ENCODE data around the gene GALNT14.
A peak's percentile ranks its signal among the peaks of the same experiment; 100 is the strongest.

The GALNT14 gene

DNA sequence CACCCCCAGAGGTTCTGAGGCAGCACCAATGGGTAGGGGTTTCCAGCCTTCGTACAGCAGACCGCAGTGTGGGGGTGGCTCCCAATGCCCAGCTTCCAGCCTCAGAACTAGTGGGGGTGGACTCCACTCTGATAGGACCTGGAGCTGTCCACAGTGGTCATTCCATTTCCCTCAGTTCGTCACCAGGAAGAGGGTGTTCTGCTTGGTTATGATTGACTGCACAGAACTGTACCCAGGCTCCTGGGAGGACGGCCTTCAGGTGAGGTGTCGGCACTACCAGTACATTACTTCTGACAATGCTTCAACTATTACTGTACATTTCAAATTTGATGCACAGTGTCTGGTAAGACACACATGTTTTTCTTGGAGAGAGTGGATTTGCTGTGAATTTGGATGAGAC lies 180.6 kb downstream of the GALNT14 start:
- ATAC-seq: no peak
- TF ChIP-seq CSRNP3 (CRISPR knock-in tag; IDR thresholded peaks at IDR 0.05): no peak
- no peak for TF ChIP-seq TCF4 (CRISPR knock-in tag; IDR thresholded peaks at IDR 0.05; ENCODE audit: borderline replicate concordance)
- TF ChIP-seq, protein P1, sequence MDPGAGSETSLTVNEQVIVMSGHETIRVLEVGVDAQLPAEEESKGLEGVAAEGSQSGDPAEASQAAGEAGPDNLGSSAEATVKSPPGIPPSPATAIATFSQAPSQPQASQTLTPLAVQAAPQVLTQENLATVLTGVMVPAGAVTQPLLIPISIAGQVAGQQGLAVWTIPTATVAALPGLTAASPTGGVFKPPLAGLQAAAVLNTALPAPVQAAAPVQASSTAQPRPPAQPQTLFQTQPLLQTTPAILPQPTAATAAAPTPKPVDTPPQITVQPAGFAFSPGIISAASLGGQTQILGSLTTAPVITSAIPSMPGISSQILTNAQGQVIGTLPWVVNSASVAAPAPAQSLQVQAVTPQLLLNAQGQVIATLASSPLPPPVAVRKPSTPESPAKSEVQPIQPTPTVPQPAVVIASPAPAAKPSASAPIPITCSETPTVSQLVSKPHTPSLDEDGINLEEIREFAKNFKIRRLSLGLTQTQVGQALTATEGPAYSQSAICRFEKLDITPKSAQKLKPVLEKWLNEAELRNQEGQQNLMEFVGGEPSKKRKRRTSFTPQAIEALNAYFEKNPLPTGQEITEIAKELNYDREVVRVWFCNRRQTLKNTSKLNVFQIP (CRISPR knock-in tag; IDR thresholded peaks at IDR 0.05; ENCODE audit: borderline replicate concordance, low read depth): no peak
- TF ChIP-seq ARNTL (CRISPR knock-in tag; IDR thresholded peaks at IDR 0.05; ENCODE audit: borderline replicate concordance, low read depth): no peak
- TF ChIP-seq ZNF8 (CRISPR knock-in tag; IDR thresholded peaks at IDR 0.05): no peak
- TF ChIP-seq ZC3H10 (CRISPR knock-in tag; IDR thresholded peaks at IDR 0.05): no peak
- TF ChIP-seq ESRRG (CRISPR knock-in tag; IDR thresholded peaks at IDR 0.05): no peak

DNA sequence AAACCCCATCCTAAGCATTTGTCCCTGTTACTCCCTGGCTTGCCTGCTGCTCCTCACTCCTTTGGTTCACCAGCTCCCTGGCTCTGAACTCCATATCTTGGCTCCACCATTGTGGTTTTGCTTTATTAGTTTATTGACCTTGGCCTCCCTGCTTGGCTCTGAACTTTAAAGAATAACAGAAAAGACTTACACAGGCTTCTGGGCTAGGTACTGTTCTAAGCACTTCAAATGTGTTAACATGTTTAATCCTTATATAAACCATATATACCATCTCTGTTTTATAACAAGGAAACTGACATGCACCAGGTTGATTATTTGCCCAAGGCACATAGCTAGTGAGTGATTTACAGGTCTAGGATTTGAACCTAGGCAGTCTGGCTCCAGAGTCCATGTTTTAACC lies 181.2 kb downstream of the GALNT14 start:
- TF ChIP-seq, protein P2, sequence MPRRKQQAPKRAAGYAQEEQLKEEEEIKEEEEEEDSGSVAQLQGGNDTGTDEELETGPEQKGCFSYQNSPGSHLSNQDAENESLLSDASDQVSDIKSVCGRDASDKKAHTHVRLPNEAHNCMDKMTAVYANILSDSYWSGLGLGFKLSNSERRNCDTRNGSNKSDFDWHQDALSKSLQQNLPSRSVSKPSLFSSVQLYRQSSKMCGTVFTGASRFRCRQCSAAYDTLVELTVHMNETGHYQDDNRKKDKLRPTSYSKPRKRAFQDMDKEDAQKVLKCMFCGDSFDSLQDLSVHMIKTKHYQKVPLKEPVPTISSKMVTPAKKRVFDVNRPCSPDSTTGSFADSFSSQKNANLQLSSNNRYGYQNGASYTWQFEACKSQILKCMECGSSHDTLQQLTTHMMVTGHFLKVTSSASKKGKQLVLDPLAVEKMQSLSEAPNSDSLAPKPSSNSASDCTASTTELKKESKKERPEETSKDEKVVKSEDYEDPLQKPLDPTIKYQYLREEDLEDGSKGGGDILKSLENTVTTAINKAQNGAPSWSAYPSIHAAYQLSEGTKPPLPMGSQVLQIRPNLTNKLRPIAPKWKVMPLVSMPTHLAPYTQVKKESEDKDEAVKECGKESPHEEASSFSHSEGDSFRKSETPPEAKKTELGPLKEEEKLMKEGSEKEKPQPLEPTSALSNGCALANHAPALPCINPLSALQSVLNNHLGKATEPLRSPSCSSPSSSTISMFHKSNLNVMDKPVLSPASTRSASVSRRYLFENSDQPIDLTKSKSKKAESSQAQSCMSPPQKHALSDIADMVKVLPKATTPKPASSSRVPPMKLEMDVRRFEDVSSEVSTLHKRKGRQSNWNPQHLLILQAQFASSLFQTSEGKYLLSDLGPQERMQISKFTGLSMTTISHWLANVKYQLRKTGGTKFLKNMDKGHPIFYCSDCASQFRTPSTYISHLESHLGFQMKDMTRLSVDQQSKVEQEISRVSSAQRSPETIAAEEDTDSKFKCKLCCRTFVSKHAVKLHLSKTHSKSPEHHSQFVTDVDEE (CRISPR knock-in tag; IDR thresholded peaks at IDR 0.05): no peak
- no peak for TF ChIP-seq SNAI2 (CRISPR knock-in tag; IDR thresholded peaks at IDR 0.05)
- TF ChIP-seq, protein P3, sequence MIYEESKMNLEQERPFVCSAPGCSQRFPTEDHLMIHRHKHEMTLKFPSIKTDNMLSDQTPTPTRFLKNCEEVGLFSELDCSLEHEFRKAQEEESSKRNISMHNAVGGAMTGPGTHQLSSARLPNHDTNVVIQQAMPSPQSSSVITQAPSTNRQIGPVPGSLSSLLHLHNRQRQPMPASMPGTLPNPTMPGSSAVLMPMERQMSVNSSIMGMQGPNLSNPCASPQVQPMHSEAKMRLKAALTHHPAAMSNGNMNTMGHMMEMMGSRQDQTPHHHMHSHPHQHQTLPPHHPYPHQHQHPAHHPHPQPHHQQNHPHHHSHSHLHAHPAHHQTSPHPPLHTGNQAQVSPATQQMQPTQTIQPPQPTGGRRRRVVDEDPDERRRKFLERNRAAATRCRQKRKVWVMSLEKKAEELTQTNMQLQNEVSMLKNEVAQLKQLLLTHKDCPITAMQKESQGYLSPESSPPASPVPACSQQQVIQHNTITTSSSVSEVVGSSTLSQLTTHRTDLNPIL (CRISPR knock-in tag; IDR thresholded peaks at IDR 0.05; ENCODE audit: low read depth): no peak
- TF ChIP-seq TCF4 (CRISPR knock-in tag; IDR thresholded peaks at IDR 0.05; ENCODE audit: borderline replicate concordance): no peak
- TF ChIP-seq ZNF565 (CRISPR knock-in tag; conservative IDR thresholded peaks at IDR 0.05; ENCODE audit: low read depth): no peak
- no peak for TF ChIP-seq BACH2 (CRISPR knock-in tag; IDR thresholded peaks at IDR 0.05; ENCODE audit: borderline replicate concordance)

DNA sequence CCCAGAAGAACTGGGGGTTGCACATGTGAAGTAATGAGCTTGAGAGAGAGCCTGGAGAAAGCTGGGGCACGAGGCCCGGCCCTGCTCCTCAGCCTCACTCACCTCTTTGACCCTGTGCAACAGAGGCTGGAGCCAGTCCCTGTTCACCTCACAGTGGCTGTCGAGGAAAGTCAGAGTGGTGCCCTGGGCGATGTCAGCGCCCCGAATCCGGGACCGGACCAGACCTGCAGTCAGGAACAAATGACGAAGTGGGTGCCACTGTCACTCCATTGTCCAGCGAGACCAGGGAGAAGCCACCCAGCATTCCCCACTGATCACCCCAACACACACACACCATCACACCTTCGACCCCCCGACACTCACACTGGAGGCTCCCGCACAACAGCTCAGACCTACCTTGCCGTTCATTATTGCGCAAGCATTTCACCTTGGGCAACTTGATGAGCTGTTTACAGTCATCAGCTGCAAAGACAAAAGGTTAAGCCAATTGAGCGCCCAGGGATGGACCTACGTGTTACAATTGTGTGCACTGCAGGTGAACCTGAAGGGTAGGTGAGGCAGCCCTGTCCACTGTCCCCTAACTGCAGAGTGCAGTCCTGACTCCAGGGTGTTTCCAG lies 182.6 kb downstream of the GALNT14 start:
- no peak for ATAC-seq
- TF ChIP-seq CSDC2 (CRISPR knock-in tag; IDR thresholded peaks at IDR 0.05): no peak
- no peak for TF ChIP-seq PPARA (CRISPR knock-in tag; IDR thresholded peaks at IDR 0.05; ENCODE audit: borderline replicate concordance)
- no peak for TF ChIP-seq SNAI2 (CRISPR knock-in tag; IDR thresholded peaks at IDR 0.05)

More for the DNA sequence above, 181.2 kb downstream of the GALNT14 start:
- no peak for ATAC-seq

DNA sequence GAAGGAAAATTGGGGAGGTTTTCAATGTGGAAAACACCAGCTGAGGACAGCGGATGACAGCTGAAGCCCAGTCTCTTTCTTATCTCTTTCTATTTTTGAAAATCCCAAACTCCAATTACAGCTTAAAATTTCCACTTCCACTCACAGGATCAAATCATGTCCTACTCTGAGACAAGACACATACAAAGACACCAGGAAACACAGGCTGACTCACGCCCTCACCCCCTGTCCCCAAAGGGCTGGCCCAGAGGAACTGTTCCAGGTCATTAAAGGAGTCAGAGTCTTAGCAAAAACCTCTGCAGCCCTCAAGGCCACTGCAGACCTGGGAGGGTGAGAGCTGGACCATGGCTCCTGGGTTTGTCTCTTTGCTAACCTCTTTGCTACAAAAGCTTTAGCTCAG lies 187.9 kb downstream of the GALNT14 start:
- no peak for TF ChIP-seq GLIS3 (CRISPR knock-in tag; IDR thresholded peaks at IDR 0.05)
- no peak for TF ChIP-seq ZC3H10 (CRISPR knock-in tag; IDR thresholded peaks at IDR 0.05)
- ATAC-seq: no peak

DNA sequence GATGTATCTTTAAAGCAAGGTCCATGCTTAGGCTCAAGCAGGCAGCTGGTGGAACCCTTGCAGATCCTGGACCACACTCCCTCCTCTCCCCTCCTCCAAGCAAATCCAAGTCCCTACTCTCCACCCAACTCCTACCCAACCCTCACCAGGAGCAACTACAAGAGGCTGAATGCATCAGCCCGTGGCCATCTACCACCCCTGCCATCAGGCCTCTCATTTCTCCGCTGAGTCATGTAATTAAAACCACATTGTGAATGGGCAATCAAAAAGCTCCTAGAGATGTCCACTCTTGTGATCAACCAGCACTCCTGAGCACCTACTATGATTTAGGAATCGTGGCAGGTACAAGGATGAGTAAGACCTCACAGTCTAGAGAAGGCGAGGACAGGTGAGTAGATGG lies 188.8 kb downstream of the GALNT14 start:
- TF ChIP-seq ZFP3 (CRISPR knock-in tag; IDR thresholded peaks at IDR 0.05) (peak; percentile 53; the same call in 1 of the 2 replicates), OSR1 (CRISPR knock-in tag; IDR thresholded peaks at IDR 0.05) (no peak), CSDC2 (CRISPR knock-in tag; IDR thresholded peaks at IDR 0.05) (no peak)
- TF ChIP-seq, protein P3 (CRISPR knock-in tag; IDR thresholded peaks at IDR 0.05; ENCODE audit: low read depth): no peak
- TF ChIP-seq, protein P4, sequence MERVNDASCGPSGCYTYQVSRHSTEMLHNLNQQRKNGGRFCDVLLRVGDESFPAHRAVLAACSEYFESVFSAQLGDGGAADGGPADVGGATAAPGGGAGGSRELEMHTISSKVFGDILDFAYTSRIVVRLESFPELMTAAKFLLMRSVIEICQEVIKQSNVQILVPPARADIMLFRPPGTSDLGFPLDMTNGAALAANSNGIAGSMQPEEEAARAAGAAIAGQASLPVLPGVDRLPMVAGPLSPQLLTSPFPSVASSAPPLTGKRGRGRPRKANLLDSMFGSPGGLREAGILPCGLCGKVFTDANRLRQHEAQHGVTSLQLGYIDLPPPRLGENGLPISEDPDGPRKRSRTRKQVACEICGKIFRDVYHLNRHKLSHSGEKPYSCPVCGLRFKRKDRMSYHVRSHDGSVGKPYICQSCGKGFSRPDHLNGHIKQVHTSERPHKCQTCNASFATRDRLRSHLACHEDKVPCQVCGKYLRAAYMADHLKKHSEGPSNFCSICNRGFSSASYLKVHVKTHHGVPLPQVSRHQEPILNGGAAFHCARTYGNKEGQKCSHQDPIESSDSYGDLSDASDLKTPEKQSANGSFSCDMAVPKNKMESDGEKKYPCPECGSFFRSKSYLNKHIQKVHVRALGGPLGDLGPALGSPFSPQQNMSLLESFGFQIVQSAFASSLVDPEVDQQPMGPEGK (CRISPR knock-in tag; IDR thresholded peaks at IDR 0.05; ENCODE audit: borderline replicate concordance): no peak
- ATAC-seq: no peak
